Measurements from ENCODE around the gene KCNN4.
"Not testable (repeated sequence)": the region's sequence is repeated elsewhere in the genome, so short reads cannot be mapped to it uniquely, and the experiment has no call there.

Gene KCNN4

GRCh38 chr19:43818500-43818899 lies 37.7 kb upstream of the KCNN4 start:
- no peak for DNase-seq (ENCODE audit: extremely low read depth, insufficient read length)
- H3K36me3 ChIP-seq (ENCODE audit: control insufficient read depth, insufficient read depth, low read length) = no peaks in the 10 kb centered on the region
- no peaks in the 10 kb centered on the region for H3K27me3 ChIP-seq (replicated peaks; ENCODE audit: control insufficient read depth, insufficient read depth, low read length)
- no peak for TF ChIP-seq CTCF (IDR thresholded peaks at IDR 0.05; ENCODE audit: insufficient read depth, low read length, poor library complexity, severe bottlenecking)
- H3K4me3 ChIP-seq (replicated peaks; ENCODE audit: low read depth, low read length) = no peak overlapping the region

- H3K27me3 ChIP-seq (replicated peaks; ENCODE audit: control insufficient read depth, insufficient read depth, low read length); DNase-seq (ENCODE audit: extremely low read depth, insufficient read length); H3K36me3 ChIP-seq (ENCODE audit: control insufficient read depth, insufficient read depth, low read length); H3K4me3 ChIP-seq (replicated peaks; ENCODE audit: low read depth, low read length): not testable (repeated sequence)
Observed at GRCh38 chr19:43817454-43817853, 36.7 kb upstream of the KCNN4 start.

GRCh38 chr19:43814663-43815352 lies 34.0 kb upstream of the KCNN4 start:
- no peak for TF ChIP-seq CTCF (IDR thresholded peaks at IDR 0.05; ENCODE audit: insufficient read depth, low read length, poor library complexity, severe bottlenecking)
- no peak for DNase-seq (ENCODE audit: extremely low read depth, insufficient read length)
- Histone ChIP-seq H3K36me3 (ENCODE audit: control insufficient read depth, insufficient read depth, low read length) (no peaks in the 10 kb centered on the region), H3K4me3 (replicated peaks; ENCODE audit: low read depth, low read length) (no peak overlapping the region), H3K27me3 (replicated peaks; ENCODE audit: control insufficient read depth, insufficient read depth, low read length) (no peaks in the 10 kb centered on the region)

- H3K4me3 ChIP-seq (replicated peaks; ENCODE audit: low read depth, low read length) = no peak overlapping the region
- H3K36me3 ChIP-seq (ENCODE audit: control insufficient read depth, insufficient read depth, low read length) = no peaks in the 10 kb centered on the region
- TF ChIP-seq CTCF (IDR thresholded peaks at IDR 0.05; ENCODE audit: insufficient read depth, low read length, poor library complexity, severe bottlenecking) = no peak
- H3K27me3 ChIP-seq (replicated peaks; ENCODE audit: control insufficient read depth, insufficient read depth, low read length) = no peaks in the 10 kb centered on the region
- no peak for DNase-seq (ENCODE audit: extremely low read depth, insufficient read length)
Observed at GRCh38 chr19:43812688-43813087, 31.9 kb upstream of the KCNN4 start.

- Histone ChIP-seq H3K36me3 (ENCODE audit: control insufficient read depth, insufficient read depth, low read length) (no peaks in the 10 kb centered on the region), H3K27me3 (replicated peaks; ENCODE audit: control insufficient read depth, insufficient read depth, low read length) (no peaks in the 10 kb centered on the region; the same call in 1 of the 2 replicates), H3K4me3 (replicated peaks; ENCODE audit: low read depth, low read length) (no peak overlapping the region)
- no peak for DNase-seq (ENCODE audit: extremely low read depth, insufficient read length)
- no peak for TF ChIP-seq CTCF (IDR thresholded peaks at IDR 0.05; ENCODE audit: insufficient read depth, low read length, poor library complexity, severe bottlenecking)
Observed at GRCh38 chr19:43812259-43812658, 31.5 kb upstream of the KCNN4 start.

GRCh38 chr19:43811837-43812236 lies 31.1 kb upstream of the KCNN4 start:
- Histone ChIP-seq H3K27me3 (replicated peaks; ENCODE audit: control insufficient read depth, insufficient read depth, low read length) (no peaks in the 10 kb centered on the region; the same call in 1 of the 2 replicates), H3K4me3 (replicated peaks; ENCODE audit: low read depth, low read length) (no peak overlapping the region), H3K36me3 (ENCODE audit: control insufficient read depth, insufficient read depth, low read length) (no peaks in the 10 kb centered on the region)
- DNase-seq (ENCODE audit: extremely low read depth, insufficient read length) = no peak
- TF ChIP-seq CTCF (IDR thresholded peaks at IDR 0.05; ENCODE audit: insufficient read depth, low read length, poor library complexity, severe bottlenecking) = no peak
